ENCODE results near the gene AIPL1.

- TF ChIP-seq EP300 (IDR thresholded peaks at IDR 0.05) = no peak
- TF ChIP-seq CTCF (IDR thresholded peaks at IDR 0.05) = no peak
- no peak for TF ChIP-seq POLR2A (IDR thresholded peaks at IDR 0.05)
These were observed 43.6 kb upstream of the AIPL1 start for GRCh38 chr17:6478486-6478885.
